Fibroblast of lung (primary cell): ENCODE data around the gene ESRRA. TPM values are rescaled to one million over a fixed set of nuclear protein-coding genes. Genes with fewer than 3 reads are reported as not detected.

Source experiments
- DNase-seq, 2 donors: peaks; one replicate each; pipeline versions ENCODE4 v3.0.0 to v3.0.0-alpha.2; 2010; ENCODE audit warnings: low read depth in 2 of 2
- H2AFZ ChIP-seq: 2 replicates; pipeline ENCODE4 v1.5.1; 2012; ENCODE audit warnings: low read length, control low read depth, inconsistent platforms
- H3K27ac ChIP-seq: 2 replicates; pipeline ENCODE4 v1.5.1; 2011; ENCODE audit warnings: low read length, control low read depth; ENCODE audit not compliant: insufficient read depth
- H3K27me3 ChIP-seq: 2 replicates; pipeline ENCODE4 v1.5.1; 2011; ENCODE audit warnings: mild to moderate bottlenecking, low read length; ENCODE audit not compliant: control insufficient read depth, insufficient read depth
- H3K36me3 ChIP-seq: 2 replicates; pipeline ENCODE4 v1.5.1; 2011; ENCODE audit warnings: low read length; ENCODE audit not compliant: control insufficient read depth, insufficient read depth
- H3K4me1 ChIP-seq: 2 replicates; pipeline ENCODE4 v1.5.1; 2011; ENCODE audit warnings: low read length; ENCODE audit not compliant: control insufficient read depth, insufficient read depth; ENCODE audit errors: extremely low read depth
- H3K4me2 ChIP-seq: 2 replicates; pipeline ENCODE4 v1.5.1; 2011; ENCODE audit warnings: low read length, control low read depth; ENCODE audit not compliant: insufficient read depth; ENCODE audit errors: extremely low read depth
- H3K4me3 ChIP-seq, 4 experiments: fragments of 200-600 bp in 1 of 4; sonication (generic) in 1 of 4; replicated peaks in 1 of 4; 2 replicates each; pipeline ENCODE4 v1.5.1; 2011 to 2016; ENCODE audit warnings: low read length in 4 of 4, low read depth in 3 of 4, mild to moderate bottlenecking in 3 of 4, control low read depth in 2 of 4, inconsistent platforms in 1 of 4, mixed read lengths in 1 of 4; ENCODE audit not compliant: insufficient read depth in 1 of 4; ENCODE audit errors: control extremely low read depth in 1 of 4
- H3K79me2 ChIP-seq: 2 replicates; pipeline ENCODE4 v1.5.1; 2012; ENCODE audit warnings: mild to moderate bottlenecking, low read length, inconsistent platforms; ENCODE audit not compliant: control insufficient read depth, insufficient read depth
- H3K9ac ChIP-seq: 2 replicates; pipeline ENCODE4 v1.5.1; 2011; ENCODE audit warnings: mild to moderate bottlenecking, low read length, control low read depth; ENCODE audit not compliant: insufficient read depth
- H3K9me3 ChIP-seq: 2 replicates; pipeline ENCODE4 v1.5.1; 2012; ENCODE audit warnings: low read depth, low read length; ENCODE audit not compliant: control insufficient read depth, insufficient read depth
- H4K20me1 ChIP-seq: 2 replicates; pipeline ENCODE4 v1.5.1; 2011; ENCODE audit warnings: low read length; ENCODE audit not compliant: control insufficient read depth, insufficient read depth; ENCODE audit errors: extremely low read depth
- CTCF ChIP-seq, 2 donors: IDR thresholded peaks in 1 of 2; conservative IDR thresholded peaks in 1 of 2; 1 replicate in 1 of 2; 2 replicates in 1 of 2; pipeline ENCODE4 v1.5.1; 2011 to 2012; ENCODE audit warnings: low read length in 2 of 2, control low read depth in 1 of 2, inconsistent platforms in 1 of 2, low read depth in 1 of 2, mild to moderate bottlenecking in 1 of 2
- EZH2 ChIP-seq: IDR thresholded peaks from 2 replicates; pipeline ENCODE4 v1.5.1; 2012; ENCODE audit warnings: low read length, control low read depth, mild to moderate bottlenecking; ENCODE audit errors: missing control alignments
- polyA plus RNA-seq, 2 donors: library from polyadenylated mRNA; depleted of rRNA in 1 of 2; stranded (reverse) in 1 of 2; unstranded in 1 of 2; fragments of >200 nt; gene quantifications; 2 replicates each; pipeline ENCODE4 v1.2.1, GENCODE V29; 2011 to 2012; ENCODE audit warnings: missing spikeins in 1 of 2
- total RNA-seq: library from RNA; depleted of rRNA; stranded (reverse); fragments of >200 nt; gene quantifications from 2 replicates; pipeline ENCODE4 v1.2.1, GENCODE V29; 2014

Gene ESRRA
- total and polyA plus RNA-seq, 2 donors (not counting 1 experiment from before 2014, with no cell fraction given) = 6.7 to 32.5 TPM

DNA sequence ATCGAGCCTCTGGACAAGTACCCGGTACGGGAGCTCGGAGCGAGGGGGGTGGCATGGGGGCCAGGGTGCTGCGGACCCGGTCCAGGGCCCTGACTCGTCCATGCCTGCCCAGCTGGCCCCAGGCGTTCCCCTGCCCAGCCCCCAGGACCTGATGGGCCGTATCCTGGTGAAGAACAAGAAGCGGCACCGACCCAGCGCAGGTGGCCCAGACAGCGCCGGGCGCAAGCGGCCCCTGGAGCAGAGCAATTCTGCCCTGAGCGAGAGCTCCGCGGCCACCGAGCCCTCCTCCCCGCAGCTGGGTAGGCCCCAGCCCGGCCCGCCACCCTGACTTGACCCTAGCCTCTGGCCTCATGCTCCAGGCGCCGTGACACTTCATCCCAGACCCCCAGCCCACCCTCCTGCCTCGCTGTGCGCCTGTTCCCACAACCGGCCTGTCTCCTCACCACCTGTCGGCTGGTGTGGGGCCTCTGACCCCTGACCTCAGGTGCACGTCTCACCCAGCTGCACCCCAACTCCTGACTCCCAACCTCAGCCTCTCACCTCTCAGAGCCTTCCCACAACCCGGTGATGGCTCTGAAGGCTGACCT, 46.3 kb upstream of the ESRRA start:
- no peak for DNase-seq
- Histone ChIP-seq H3K79me2 (peaks cover under 1% of the 10 kb centered on the region), H3K4me1 (no peaks in the 10 kb centered on the region), H3K4me3 (no peak overlapping the region), H3K9me3 (no peaks in the 10 kb centered on the region), H2AFZ (no peak overlapping the region), H3K27ac (no peak overlapping the region), H3K36me3 (peaks cover 48% of the 10 kb centered on the region), H4K20me1 (no peaks in the 10 kb centered on the region), H3K27me3 (no peaks in the 10 kb centered on the region), H3K4me2 (no peak overlapping the region), H3K9ac (no peak overlapping the region)
- TF ChIP-seq CTCF (conservative IDR thresholded peaks at IDR 0.05 in 1 of 2, IDR thresholded peaks at IDR 0.05 in 1 of 2; ENCODE audit: low read depth in 1 of 2, low read length in 2 of 2) (no peak), EZH2 (no peak)

DNA sequence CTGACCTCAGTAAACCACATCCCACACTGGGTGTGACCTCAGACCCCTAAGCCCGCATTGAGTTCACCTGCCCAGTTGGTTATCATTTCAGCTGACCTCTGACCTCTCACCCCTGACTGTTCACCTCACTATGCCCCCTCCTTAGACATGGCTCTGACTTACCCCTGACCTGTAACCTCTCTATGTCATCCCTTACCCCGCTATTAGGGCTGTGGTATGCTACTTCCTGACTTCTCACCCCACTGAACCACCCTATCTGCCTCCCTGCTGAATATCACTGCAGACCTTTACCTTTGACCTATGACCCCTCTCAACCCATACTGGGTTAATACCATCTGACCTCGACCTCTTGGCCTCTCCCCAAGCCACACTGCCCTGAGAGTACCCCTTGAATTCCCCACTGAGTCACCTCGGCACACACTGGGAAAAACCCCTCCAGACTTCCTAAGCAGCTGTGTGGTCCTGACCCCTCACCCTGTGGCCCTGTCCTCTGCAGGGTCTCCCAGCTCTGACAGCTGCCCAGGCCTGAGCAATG, 45.7 kb upstream of the ESRRA start:
- DNase-seq = no peak
- Histone ChIP-seq H3K4me2 (no peak overlapping the region), H3K27ac (no peak overlapping the region), H3K4me1 (no peaks in the 10 kb centered on the region), H3K36me3 (peaks cover 49% of the 10 kb centered on the region), H3K79me2 (no peaks in the 10 kb centered on the region), H4K20me1 (no peaks in the 10 kb centered on the region), H3K9me3 (no peaks in the 10 kb centered on the region), H3K9ac (no peak overlapping the region), H2AFZ (no peak overlapping the region), H3K27me3 (no peaks in the 10 kb centered on the region), H3K4me3 (no peak overlapping the region)
- no peak for TF ChIP-seq EZH2

DNA sequence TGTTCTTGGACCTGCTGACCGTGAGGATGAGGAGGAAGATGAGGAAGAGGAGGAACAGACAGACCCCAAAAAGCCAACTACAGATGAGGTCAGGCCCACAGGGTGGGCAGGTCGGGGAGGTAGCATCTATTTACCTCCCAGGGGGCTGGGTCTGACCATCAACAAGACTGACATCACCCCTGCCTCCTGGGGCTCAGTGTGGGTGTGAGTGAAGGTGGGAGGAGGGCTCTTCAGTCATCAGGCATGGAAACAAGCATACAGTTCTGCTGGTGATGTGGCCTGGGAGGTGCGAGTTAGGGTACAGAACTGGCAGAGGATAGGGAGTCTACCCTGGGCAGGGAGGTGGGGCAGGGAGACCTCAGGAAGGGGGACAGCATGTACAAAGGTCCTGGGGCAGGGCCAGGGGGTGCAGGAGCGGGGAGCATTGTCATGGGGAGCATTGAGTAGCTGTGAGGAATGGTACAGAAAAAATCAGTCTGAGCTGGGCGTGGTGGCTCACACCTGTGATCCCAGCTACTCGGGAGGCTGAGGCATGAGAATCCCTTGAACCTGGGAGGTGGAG, 45.1 kb upstream of the ESRRA start:
- TF ChIP-seq CTCF (conservative IDR thresholded peaks at IDR 0.05 in 1 of 2, IDR thresholded peaks at IDR 0.05 in 1 of 2; ENCODE audit: low read depth in 1 of 2, low read length in 2 of 2) = no peak
- TF ChIP-seq EZH2 = no peak
- DNase-seq = no peak
- H4K20me1 ChIP-seq = no peaks in the 10 kb centered on the region
- no peaks in the 10 kb centered on the region for H3K27me3 ChIP-seq
- H3K27ac ChIP-seq = no peak overlapping the region
- H3K36me3 ChIP-seq = peaks cover 46% of the 10 kb centered on the region
- H3K4me1 ChIP-seq = no peaks in the 10 kb centered on the region
- H2AFZ ChIP-seq = no peak overlapping the region
- no peaks in the 10 kb centered on the region for H3K79me2 ChIP-seq
- H3K4me3 ChIP-seq = no peak overlapping the region
- H3K9me3 ChIP-seq = no peaks in the 10 kb centered on the region
- no peak overlapping the region for H3K4me2 ChIP-seq
- no peak overlapping the region for H3K9ac ChIP-seq
